Ovary (tissue), 9 donors: ENCODE data around the gene CHD9NB. TPM values are rescaled to one million over a fixed set of nuclear protein-coding genes. Genes with fewer than 3 reads are reported as not detected.

Experiments
- DNase-seq, 5 donors: peaks; one replicate each; pipeline ENCODE4 v3.0.0-alpha.2; 2019 to 2020
- H3K27ac ChIP-seq, 2 donors: fragments of 200-600 bp; one replicate each; pipeline versions ENCODE4 v1.5.1 to v1.8.0; 2019 to 2022
- H3K27me3 ChIP-seq: fragments of 200-600 bp; one replicate; pipeline ENCODE4 v1.8.0; 2022
- H3K36me3 ChIP-seq: fragments of 200-600 bp; sonication (generic); one replicate; pipeline ENCODE4 v1.5.1; 2019
- H3K4me1 ChIP-seq: one replicate; pipeline ENCODE4 v1.8.1; 2013; ENCODE audit warnings: mild to moderate bottlenecking, moderate library complexity; ENCODE audit not compliant: insufficient read depth
- H3K4me3 ChIP-seq: fragments of 200-600 bp; sonication (generic); one replicate; pipeline ENCODE4 v1.5.1; 2017
- H3K9me3 ChIP-seq, 2 donors: fragments of 200-600 bp in 1 of 2; sonication (generic) in 1 of 2; one replicate each; pipeline versions ENCODE4 v1.5.1 to v1.8.1; 2013 to 2019; ENCODE audit warnings: mild to moderate bottlenecking in 1 of 2, moderate library complexity in 1 of 2
- EP300 ChIP-seq: sonication (generic); formaldehyde crosslinking; IDR thresholded peaks from one replicate; pipeline ENCODE4 v1.6.1; 2017; ENCODE audit warnings: antibody characterized with exemption
- POLR2A ChIP-seq: fragments of 450-650 bp; IDR thresholded peaks from one replicate; pipeline ENCODE4 v1.6.1; 2017; ENCODE audit warnings: antibody characterized with exemption, mild to moderate bottlenecking, moderate library complexity
- WGBS, 3 donors: extraction: QIAGEN DNeasy Blood & Tissue Kit in 1 of 3; methylation state at CpG; one replicate each; pipeline versions ENCODE4 v1.1.5 to v1.1.7; 2013 to 2017; 5-methylcytosine and 5-hydroxymethylcytosine counted together
- intact Hi-C, 4 donors: fragments of 100-400 bp; cut with DNase I; formaldehyde crosslinking; loops; one replicate each; pipeline versions ENCODE4 v1.11.0 to v1.15.1; 2022 to 2023
- polyA plus RNA-seq, 2 donors: library from polyadenylated mRNA; stranded (reverse); fragments of 200-250 nt in 1 of 2; fragments of 350-450 nt in 1 of 2; fragmentation: Illumina TruSeq in 1 of 2; extraction: RNeasy Lipid Tissue Mini Kit (QIAGEN cat#74804) in 1 of 2; gene quantifications; one replicate each; pipeline ENCODE4 v1.2.3, GENCODE V29; 2013 to 2014
- total RNA-seq, 7 donors: library from RNA; depleted of rRNA in 2 of 7; stranded (reverse); fragments of >200 nt in 2 of 7; fragmentation: NEBNext Ultra II Directional in 3 of 7; extraction: Animal tissue kit (Norgen Biotek cat#: 25700) in 3 of 7; gene quantifications; one replicate each; pipeline versions ENCODE4 v1.1.0 to v1.2.4, GENCODE V29; 2016 to 2023
- TF ChIP-seq, protein P1 (sequence below), 3 donors: fragments of 450-650 bp in 2 of 3; fragments of 200-600 bp in 1 of 3; IDR thresholded peaks; one replicate each; pipeline versions ENCODE4 v1.5.1 to v1.8.0; 2016 to 2022; ENCODE audit warnings: antibody characterized with exemption in 3 of 3, mild to moderate bottlenecking in 1 of 3
- donor health status: DM: no; HTN: no; CAD: no; lungs with moderate emphysema.
- donor health status: DM: no; HTN: no; CAD: no.
- donor health status: Bipolar disorder and iron deficiency.
- donor health status: DM: yes; HTN: yes; CAD: no.
- donor health status: DM: no; HTN: no; CAD: no.
- donor health status: DM: yes; HTN: yes; CAD: no.

Gene CHD9NB
- total and polyA plus RNA-seq, 9 donors: 0.15 to 91.1 (median 1.6) TPM; not detected in 1

DNA sequence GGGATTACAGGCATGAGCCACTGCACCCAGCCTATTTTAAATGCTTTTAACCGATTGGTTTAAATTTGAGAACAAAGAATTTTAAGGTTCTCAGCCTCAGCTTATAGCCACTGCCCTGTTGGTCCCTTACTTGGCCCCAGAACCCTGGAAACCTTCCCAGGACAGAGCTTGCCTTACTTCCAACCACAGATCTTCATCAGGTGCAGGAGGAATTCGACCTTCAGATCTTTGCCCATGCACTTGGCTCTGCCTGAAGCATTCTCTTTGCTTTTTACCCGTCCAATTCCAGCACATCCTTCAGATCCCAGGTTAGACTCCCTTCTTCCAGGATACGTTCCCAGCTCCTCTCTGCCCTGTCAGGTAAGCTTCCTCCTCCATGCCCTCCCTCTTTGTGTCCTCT lies 29.8 kb upstream of the CHD9NB start:
- intact Hi-C loops: no loop called here
- 71 to 80% (median 73%) methylated on average over 4 of the region's 4 CpGs for WGBS, 3 donors
- Histone ChIP-seq H3K4me3 (no peak overlapping the region), H3K4me1 (peaks cover 22% of the 10 kb centered on the region), H3K9me3 (no peaks in the 10 kb centered on the region), H3K27ac (no peak overlapping the region), H3K27me3 (no peaks in the 10 kb centered on the region), H3K36me3 (no peaks in the 10 kb centered on the region)
- no peak for TF ChIP-seq POLR2A
- no peak for TF ChIP-seq EP300
- TF ChIP-seq, protein P1, sequence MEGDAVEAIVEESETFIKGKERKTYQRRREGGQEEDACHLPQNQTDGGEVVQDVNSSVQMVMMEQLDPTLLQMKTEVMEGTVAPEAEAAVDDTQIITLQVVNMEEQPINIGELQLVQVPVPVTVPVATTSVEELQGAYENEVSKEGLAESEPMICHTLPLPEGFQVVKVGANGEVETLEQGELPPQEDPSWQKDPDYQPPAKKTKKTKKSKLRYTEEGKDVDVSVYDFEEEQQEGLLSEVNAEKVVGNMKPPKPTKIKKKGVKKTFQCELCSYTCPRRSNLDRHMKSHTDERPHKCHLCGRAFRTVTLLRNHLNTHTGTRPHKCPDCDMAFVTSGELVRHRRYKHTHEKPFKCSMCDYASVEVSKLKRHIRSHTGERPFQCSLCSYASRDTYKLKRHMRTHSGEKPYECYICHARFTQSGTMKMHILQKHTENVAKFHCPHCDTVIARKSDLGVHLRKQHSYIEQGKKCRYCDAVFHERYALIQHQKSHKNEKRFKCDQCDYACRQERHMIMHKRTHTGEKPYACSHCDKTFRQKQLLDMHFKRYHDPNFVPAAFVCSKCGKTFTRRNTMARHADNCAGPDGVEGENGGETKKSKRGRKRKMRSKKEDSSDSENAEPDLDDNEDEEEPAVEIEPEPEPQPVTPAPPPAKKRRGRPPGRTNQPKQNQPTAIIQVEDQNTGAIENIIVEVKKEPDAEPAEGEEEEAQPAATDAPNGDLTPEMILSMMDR (IDR thresholded peaks at IDR 0.05): no peak
- no peak for DNase-seq

DNA sequence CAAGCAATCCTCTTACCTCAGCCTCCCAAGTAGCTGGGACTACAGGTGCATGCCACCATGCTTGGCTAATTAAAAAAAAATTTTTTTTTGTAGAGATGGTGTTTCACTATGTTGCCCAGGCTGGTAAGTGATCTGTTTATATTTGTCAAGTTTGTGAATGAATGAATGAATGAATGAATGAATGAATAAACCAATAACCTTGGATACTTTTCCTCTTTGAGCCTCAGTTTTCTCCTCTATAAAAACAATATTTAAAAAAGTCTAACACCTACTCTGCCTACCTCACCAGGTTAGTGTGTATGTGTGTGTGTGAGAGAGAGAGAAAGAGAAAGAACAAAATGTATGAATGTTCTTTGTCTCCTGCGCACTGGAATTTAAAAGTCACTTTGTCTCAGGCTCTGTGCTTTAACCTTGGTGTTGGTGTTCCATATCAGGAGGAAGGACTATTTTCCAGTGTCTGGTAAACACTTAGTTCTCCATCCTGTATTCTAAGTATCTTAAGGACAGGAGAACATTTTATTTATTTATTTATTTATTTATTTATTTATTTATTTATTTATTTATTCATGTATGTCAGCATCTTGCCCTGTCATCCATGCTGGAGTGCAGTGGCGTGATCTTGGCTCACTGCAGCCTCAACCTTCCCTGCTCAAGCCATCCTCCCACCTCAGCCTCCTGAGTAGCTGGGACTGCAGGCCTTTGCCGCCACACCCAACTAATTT lies 29.1 kb upstream of the CHD9NB start:
- Histone ChIP-seq H3K4me3 (no peak overlapping the region), H3K36me3 (no peaks in the 10 kb centered on the region), H3K27me3 (no peaks in the 10 kb centered on the region), H3K9me3 (no peaks in the 10 kb centered on the region), H3K4me1 (peaks cover 22% of the 10 kb centered on the region), H3K27ac (peak overlapping the region in 1 of 2 donors; percentile 75)
- DNase-seq: no peak
- TF ChIP-seq POLR2A (no peak), EP300 (no peak)
- TF ChIP-seq, protein P1 (IDR thresholded peaks at IDR 0.05): no peak
- intact Hi-C loops: no loop called here
- WGBS, 3 donors: 97 to 100% (median 99%) methylated on average over 3 of the region's 3 CpGs

GRCh38 chr16:53081032-53081424 lies 28.3 kb upstream of the CHD9NB start:
- H3K27ac ChIP-seq: peak overlapping the region; percentile 44 to 75
- intact Hi-C loops: no loop called here
- H3K9me3 ChIP-seq: no peaks in the 10 kb centered on the region
- no peak overlapping the region for H3K4me3 ChIP-seq
- no peaks in the 10 kb centered on the region for H3K36me3 ChIP-seq
- DNase-seq: no peak
- no peaks in the 10 kb centered on the region for H3K27me3 ChIP-seq
- peaks cover 18% of the 10 kb centered on the region for H3K4me1 ChIP-seq
- TF ChIP-seq, protein P1 (IDR thresholded peaks at IDR 0.05): no peak
- TF ChIP-seq EP300: no peak
- no peak for TF ChIP-seq POLR2A

DNA sequence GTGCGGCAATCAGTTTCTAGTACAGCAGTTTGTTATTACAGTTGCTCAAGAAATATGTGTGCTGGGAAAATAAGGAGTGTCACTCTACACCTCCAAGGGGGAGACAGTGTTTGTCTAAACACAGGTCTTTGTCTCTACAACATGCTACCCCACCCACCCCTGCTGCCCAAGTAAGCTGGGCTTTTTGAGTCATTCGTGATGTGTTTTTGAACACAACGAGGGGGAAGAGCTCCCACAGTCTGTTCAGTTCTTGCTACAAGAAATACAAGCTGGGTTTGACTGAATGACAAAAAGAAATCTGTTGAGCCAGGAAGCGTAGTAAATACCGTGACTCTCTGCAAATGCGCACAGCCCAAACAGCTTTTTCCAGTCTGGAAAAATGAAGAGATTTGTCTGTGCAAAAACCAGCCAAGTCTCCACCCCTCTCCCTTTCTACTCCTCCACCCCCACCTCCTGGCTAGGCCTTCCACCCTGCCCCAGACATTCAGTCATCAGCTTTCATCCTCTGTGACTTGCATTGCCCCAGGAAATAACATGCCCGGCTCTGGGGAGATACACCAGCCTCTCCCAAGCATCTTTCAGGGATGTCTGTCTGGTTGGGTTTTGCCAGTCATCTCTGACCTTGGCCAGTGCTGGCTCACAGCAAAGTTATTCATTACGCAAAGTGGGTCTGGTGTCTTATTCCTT lies 27.8 kb upstream of the CHD9NB start:
- no peaks in the 10 kb centered on the region for H3K9me3 ChIP-seq
- DNase-seq: peak; percentile 69 to 75 (median 73)
- H3K27ac ChIP-seq: peak overlapping the region; percentile 44 to 75
- H3K27me3 ChIP-seq: no peaks in the 10 kb centered on the region
- TF ChIP-seq, protein P1 (IDR thresholded peaks at IDR 0.05): no peak
- no peak for TF ChIP-seq EP300
- no peak for TF ChIP-seq POLR2A
- H3K36me3 ChIP-seq: no peaks in the 10 kb centered on the region
- no peak overlapping the region for H3K4me3 ChIP-seq
- intact Hi-C loops: no loop called here
- WGBS, 3 donors: 6 to 15% (median 12%) methylated on average over 8 of the region's 8 CpGs
- peaks cover 17% of the 10 kb centered on the region for H3K4me1 ChIP-seq
